Mesendoderm (in vitro differentiated cells): ENCODE results near the gene MYMX.

ENCODE experiments used
- DNase-seq: peaks from one replicate; pipeline ENCODE4 v3.0.0; 2013
- H2AK5ac ChIP-seq: 2 replicates; pipeline ENCODE4 v1.6.1; 2013; ENCODE audit warnings: low read length, inconsistent platforms
- H2BK120ac ChIP-seq: 2 replicates; pipeline ENCODE4 v1.6.1; 2013; ENCODE audit warnings: low read depth, mild to moderate bottlenecking, low read length, moderate library complexity, mixed read lengths
- H2BK15ac ChIP-seq: replicated peaks from 2 replicates; pipeline ENCODE4 v1.6.1; 2013; ENCODE audit warnings: low read depth, mild to moderate bottlenecking, moderate library complexity
- H2BK5ac ChIP-seq: 2 replicates; pipeline ENCODE4 v1.6.1; 2013; ENCODE audit warnings: low read length, inconsistent platforms
- H3K18ac ChIP-seq: 2 replicates; pipeline ENCODE4 v1.6.1; 2013; ENCODE audit warnings: mild to moderate bottlenecking, low read length, mixed read lengths
- H3K23ac ChIP-seq: one replicate; pipeline ENCODE4 v1.6.1; 2013; ENCODE audit warnings: low read length
- H3K27ac ChIP-seq: 2 replicates; pipeline ENCODE4 v1.5.1; 2013; ENCODE audit warnings: low read depth, mild to moderate bottlenecking, inconsistent platforms, low read length, moderate library complexity
- H3K27me3 ChIP-seq: 2 replicates; pipeline ENCODE4 v1.6.1; 2013; ENCODE audit warnings: low read length, control low read depth, mild to moderate bottlenecking, inconsistent platforms; ENCODE audit not compliant: insufficient read depth, poor library complexity
- H3K36me3 ChIP-seq: 2 replicates; pipeline ENCODE4 v1.6.1; 2013; ENCODE audit warnings: low read length, inconsistent platforms; ENCODE audit not compliant: control insufficient read depth, insufficient read depth
- H3K4ac ChIP-seq: one replicate; pipeline ENCODE4 v1.6.1; 2013; ENCODE audit warnings: low read depth, mild to moderate bottlenecking, low read length, moderate library complexity
- H3K4me1 ChIP-seq: 2 replicates; pipeline ENCODE4 v1.6.1; 2013; ENCODE audit warnings: low read depth, low read length, inconsistent platforms; ENCODE audit not compliant: control insufficient read depth
- H3K4me2 ChIP-seq: 2 replicates; pipeline ENCODE4 v1.6.1; 2013; ENCODE audit warnings: low read length
- H3K4me3 ChIP-seq: 2 replicates; pipeline ENCODE4 v1.5.1; 2013; ENCODE audit warnings: mild to moderate bottlenecking, low read length
- H3K56ac ChIP-seq: one replicate; pipeline ENCODE4 v1.6.1; 2013; ENCODE audit warnings: low read length
- H3K79me1 ChIP-seq: 2 replicates; pipeline ENCODE4 v1.6.1; 2013; ENCODE audit warnings: low read length, inconsistent platforms
- H3K79me2 ChIP-seq: 2 replicates; pipeline ENCODE4 v1.6.1; 2013; ENCODE audit warnings: mild to moderate bottlenecking, low read length; ENCODE audit not compliant: control insufficient read depth, insufficient read depth
- H3K9ac ChIP-seq: 2 replicates; pipeline ENCODE4 v1.6.1; 2013; ENCODE audit warnings: low read length, inconsistent platforms
- H4K5ac ChIP-seq: one replicate; pipeline ENCODE4 v1.6.1; 2013; ENCODE audit warnings: low read length
- H4K8ac ChIP-seq: one replicate; pipeline ENCODE4 v1.6.1; 2013; ENCODE audit warnings: low read depth, mild to moderate bottlenecking, control low read depth, low read length, moderate library complexity
- WGBS: extraction: QIAGEN DNeasy Blood & Tissue Kit; methylation state at CpG from one replicate; pipeline ENCODE4 v1.1.7; 2013; ENCODE audit warnings: low lambda C conversion rate, missing lambda C conversion rate; ENCODE audit not compliant: insufficient coverage; ENCODE audit errors: extremely low coverage; 5-methylcytosine and 5-hydroxymethylcytosine counted together

MYMX gene

DNA sequence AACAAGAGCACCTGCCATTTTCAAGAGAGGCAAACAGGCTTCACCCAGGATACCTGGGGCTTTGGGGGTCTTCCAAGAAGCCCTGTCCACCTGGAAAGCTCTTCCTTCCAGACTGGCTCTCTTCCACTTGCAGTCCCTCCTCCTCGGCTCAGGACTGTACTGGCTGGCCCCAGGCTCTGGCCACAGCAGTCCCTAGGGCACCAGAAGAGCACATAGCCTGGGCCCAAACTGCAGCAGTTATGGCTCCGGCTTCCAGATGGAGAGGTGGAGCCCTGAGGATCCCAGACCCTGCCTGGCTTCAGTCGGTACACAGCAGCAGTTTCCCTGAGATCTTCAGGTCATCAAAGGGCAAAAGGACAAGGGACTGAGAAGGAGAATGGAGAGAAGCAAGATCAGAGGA is 42.2 kb downstream of the MYMX start:
- Histone ChIP-seq H3K4me1 (peaks cover 5% of the 10 kb centered on the region), H3K27me3 (no peaks in the 10 kb centered on the region), H3K4me3 (no peak overlapping the region), H3K27ac (no peak overlapping the region), H3K4ac (no peak overlapping the region), H4K8ac (no peak overlapping the region), H3K23ac (no peak overlapping the region), H3K4me2 (no peak overlapping the region), H2AK5ac (no peak overlapping the region), H3K18ac (no peak overlapping the region), H3K9ac (no peak overlapping the region), H3K79me2 (peaks cover 2% of the 10 kb centered on the region), H3K79me1 (peaks cover under 1% of the 10 kb centered on the region), H2BK120ac (no peak overlapping the region), H3K56ac (no peak overlapping the region), H2BK5ac (no peak overlapping the region), H3K36me3 (peaks cover 7% of the 10 kb centered on the region), H4K5ac (no peak overlapping the region), H2BK15ac (no peak overlapping the region)
- no CpG with 5 or more reads among the region's 3 CpGs for WGBS
- DNase-seq: no peak

DNA sequence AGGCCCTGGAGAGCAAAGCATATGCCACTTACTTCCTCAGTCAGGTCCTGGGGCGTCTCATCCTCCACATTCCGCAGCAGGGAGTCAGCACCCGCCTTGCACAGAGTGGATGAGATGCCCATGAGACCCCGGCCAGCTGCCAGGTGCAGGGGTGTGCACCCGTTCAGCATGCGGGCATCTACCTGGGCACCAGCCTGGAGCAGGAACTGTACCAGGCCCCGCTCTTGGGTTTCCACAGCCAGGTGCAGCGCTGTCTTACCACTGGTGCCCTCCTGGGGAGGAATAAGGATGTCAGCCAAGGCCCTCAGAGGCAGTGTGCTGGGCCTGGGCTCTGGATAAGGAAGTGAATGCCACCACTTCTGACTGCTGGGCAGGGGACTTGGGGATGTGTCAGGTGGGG is 43.3 kb downstream of the MYMX start:
- no peak overlapping the region for H4K8ac ChIP-seq
- peaks cover 1% of the 10 kb centered on the region for H3K36me3 ChIP-seq
- no peak overlapping the region for H3K4ac ChIP-seq
- no peak overlapping the region for H3K18ac ChIP-seq
- no peak overlapping the region for H2BK120ac ChIP-seq
- H3K27me3 ChIP-seq: no peaks in the 10 kb centered on the region
- H3K23ac ChIP-seq: no peak overlapping the region
- no peak overlapping the region for H3K4me3 ChIP-seq
- no peak overlapping the region for H3K9ac ChIP-seq
- peaks cover 2% of the 10 kb centered on the region for H3K79me1 ChIP-seq
- WGBS: no CpG with 5 or more reads among the region's 8 CpGs
- no peak overlapping the region for H3K27ac ChIP-seq
- DNase-seq: no peak
- no peak overlapping the region for H2BK5ac ChIP-seq
- no peak overlapping the region for H3K56ac ChIP-seq
- peaks cover 11% of the 10 kb centered on the region for H3K4me1 ChIP-seq
- H4K5ac ChIP-seq: no peak overlapping the region
- H2BK15ac ChIP-seq: no peak overlapping the region
- H3K4me2 ChIP-seq: no peak overlapping the region
- H2AK5ac ChIP-seq: no peak overlapping the region
- peaks cover 2% of the 10 kb centered on the region for H3K79me2 ChIP-seq

DNA sequence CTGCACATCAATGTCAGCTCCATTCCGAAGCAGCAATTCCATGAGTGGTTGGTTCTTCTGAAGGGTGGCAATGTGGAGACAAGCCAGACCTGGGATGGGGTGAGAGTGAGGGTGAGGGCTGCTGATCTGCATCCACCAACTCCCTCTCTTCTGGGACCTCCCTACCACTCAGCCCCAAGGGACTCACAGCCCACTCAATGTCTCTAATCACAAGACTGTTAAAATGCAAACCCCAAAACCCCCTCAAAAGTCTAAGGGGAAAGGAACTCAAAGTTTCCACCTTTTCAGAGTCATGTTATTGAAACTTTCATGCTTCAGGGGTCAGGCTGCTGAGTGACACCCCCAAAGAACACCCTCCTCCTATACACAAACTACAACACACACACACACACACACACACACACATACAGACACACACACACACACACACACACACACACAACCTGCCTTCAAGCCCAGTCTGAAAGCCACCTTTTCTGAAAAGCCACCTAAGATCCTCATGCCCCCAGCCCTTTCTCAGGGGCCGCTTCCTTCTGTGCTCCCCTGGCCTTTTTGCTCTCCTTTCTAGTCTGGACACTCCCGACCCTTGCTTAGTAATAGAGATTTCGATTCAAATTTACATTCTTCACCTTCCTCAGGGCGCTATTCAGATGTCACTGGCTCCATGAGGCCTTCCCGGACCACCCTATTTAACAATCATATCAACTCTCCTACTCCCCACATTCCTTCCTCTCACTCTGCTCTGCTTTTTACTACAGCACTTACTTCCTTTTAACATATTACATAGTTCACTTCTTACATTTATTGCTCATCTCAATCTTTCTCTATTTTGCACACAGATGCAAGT is 43.9 kb downstream of the MYMX start:
- peaks cover 11% of the 10 kb centered on the region for H3K4me1 ChIP-seq
- no peak overlapping the region for H2BK5ac ChIP-seq
- H3K79me2 ChIP-seq: peaks cover 2% of the 10 kb centered on the region
- H3K9ac ChIP-seq: no peak overlapping the region
- no peak for DNase-seq
- no peak overlapping the region for H3K4ac ChIP-seq
- H4K5ac ChIP-seq: no peak overlapping the region
- H3K27me3 ChIP-seq: no peaks in the 10 kb centered on the region
- no peak overlapping the region for H4K8ac ChIP-seq
- no CpG with 5 or more reads among the region's 6 CpGs for WGBS
- H3K4me3 ChIP-seq: no peak overlapping the region
- no peak overlapping the region for H2BK120ac ChIP-seq
- H3K27ac ChIP-seq: no peak overlapping the region
- H2BK15ac ChIP-seq: no peak overlapping the region
- peaks cover 2% of the 10 kb centered on the region for H3K79me1 ChIP-seq
- no peak overlapping the region for H3K56ac ChIP-seq
- no peak overlapping the region for H3K18ac ChIP-seq
- no peak overlapping the region for H3K23ac ChIP-seq
- no peak overlapping the region for H3K4me2 ChIP-seq
- no peaks in the 10 kb centered on the region for H3K36me3 ChIP-seq
- H2AK5ac ChIP-seq: no peak overlapping the region

DNA sequence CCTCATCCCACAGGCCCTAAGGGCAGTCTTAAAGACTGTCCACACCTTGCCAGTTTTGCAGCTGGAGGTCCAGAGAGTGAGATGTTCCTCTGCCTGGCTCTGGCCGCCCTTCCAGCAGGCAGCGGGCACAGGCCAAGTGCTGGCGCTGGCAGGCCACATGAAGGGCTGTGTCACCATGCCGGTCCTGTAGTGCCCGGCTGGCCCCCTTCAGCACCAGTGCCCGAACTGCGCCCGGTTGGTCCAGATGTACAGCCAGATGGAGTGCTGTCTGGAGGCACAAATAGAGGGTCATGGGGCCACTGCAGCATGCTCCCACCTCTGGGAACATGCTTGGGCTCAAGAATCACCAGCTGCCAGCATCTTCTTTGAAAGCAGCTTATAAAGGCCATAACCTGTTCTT is 44.9 kb downstream of the MYMX start:
- no peak overlapping the region for H3K9ac ChIP-seq
- no peaks in the 10 kb centered on the region for H3K79me2 ChIP-seq
- H3K36me3 ChIP-seq: no peaks in the 10 kb centered on the region
- no peak overlapping the region for H3K4me2 ChIP-seq
- H3K4ac ChIP-seq: no peak overlapping the region
- H2BK15ac ChIP-seq: no peak overlapping the region
- no peak overlapping the region for H3K23ac ChIP-seq
- no peak overlapping the region for H2BK5ac ChIP-seq
- H3K27ac ChIP-seq: no peak overlapping the region
- no peak overlapping the region for H2BK120ac ChIP-seq
- WGBS: no CpG with 5 or more reads among the region's 8 CpGs
- no peak for DNase-seq
- H3K56ac ChIP-seq: no peak overlapping the region
- peaks cover 11% of the 10 kb centered on the region for H3K4me1 ChIP-seq
- no peak overlapping the region for H2AK5ac ChIP-seq
- H3K4me3 ChIP-seq: no peak overlapping the region
- H4K5ac ChIP-seq: no peak overlapping the region
- H3K18ac ChIP-seq: no peak overlapping the region
- peaks cover 2% of the 10 kb centered on the region for H3K79me1 ChIP-seq
- H4K8ac ChIP-seq: no peak overlapping the region
- H3K27me3 ChIP-seq: no peaks in the 10 kb centered on the region

DNA sequence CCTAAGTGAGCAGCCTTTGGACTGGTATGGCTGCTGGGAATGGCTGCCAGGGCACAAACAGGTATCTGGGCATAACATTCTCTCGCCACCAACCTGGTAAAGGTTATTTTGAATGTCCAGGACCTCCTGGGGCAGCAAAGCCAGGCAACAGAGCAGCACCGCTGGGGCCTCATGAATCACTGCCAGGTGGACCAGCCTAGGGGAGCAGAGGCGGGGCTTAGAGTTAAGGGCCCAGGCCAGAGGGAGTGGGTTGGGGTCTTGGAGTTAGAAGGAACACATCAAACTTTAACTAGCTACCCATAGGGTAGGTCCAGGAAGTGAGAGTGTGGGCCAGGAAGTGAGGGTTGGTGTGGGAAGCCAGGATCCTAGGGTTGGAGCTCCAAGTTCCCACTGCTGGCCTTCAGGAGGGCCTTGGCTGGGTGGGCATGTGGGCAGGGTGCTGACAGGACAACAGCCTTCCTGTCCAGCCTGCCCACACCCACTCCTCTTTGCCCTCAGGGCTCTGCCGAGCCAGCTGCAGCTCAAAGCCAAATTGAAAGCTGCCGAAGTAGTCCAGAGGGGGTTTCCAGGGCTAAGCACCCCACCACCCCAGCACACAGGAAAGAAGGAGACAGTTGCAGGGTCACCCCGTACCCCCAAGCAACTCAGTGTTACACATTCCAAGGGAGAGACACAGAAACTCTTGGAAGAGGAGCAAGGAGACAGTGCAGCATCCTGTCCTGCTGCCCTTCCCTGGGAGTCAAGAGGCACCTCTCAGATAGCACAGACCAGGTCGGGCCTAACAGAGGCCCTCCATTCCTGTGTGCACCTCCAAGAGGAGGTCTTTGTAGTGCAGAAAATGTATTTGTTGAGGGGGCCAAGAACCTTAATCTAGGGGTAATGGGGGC is 46.0 kb downstream of the MYMX start:
- H3K4me3 ChIP-seq: no peak overlapping the region
- no peak for DNase-seq

More for the DNA sequence above, 46.0 kb downstream of the MYMX start:
- peaks cover 2% of the 10 kb centered on the region for H3K79me1 ChIP-seq
- WGBS: no CpG with 5 or more reads among the region's 7 CpGs
- no peaks in the 10 kb centered on the region for H3K36me3 ChIP-seq
- no peak overlapping the region for H2AK5ac ChIP-seq
- H4K8ac ChIP-seq: no peak overlapping the region
- H3K18ac ChIP-seq: no peak overlapping the region
- H3K4me2 ChIP-seq: no peak overlapping the region
- H3K4ac ChIP-seq: no peak overlapping the region
- H4K5ac ChIP-seq: no peak overlapping the region
- no peak overlapping the region for H3K27ac ChIP-seq
- H3K56ac ChIP-seq: peak overlapping the region; percentile 72
- H2BK5ac ChIP-seq: no peak overlapping the region
- H2BK15ac ChIP-seq: no peak overlapping the region
- peaks cover 11% of the 10 kb centered on the region for H3K4me1 ChIP-seq
- H3K27me3 ChIP-seq: no peaks in the 10 kb centered on the region
- H2BK120ac ChIP-seq: no peak overlapping the region
- no peak overlapping the region for H3K23ac ChIP-seq
- peak overlapping the region; percentile 35 for H3K9ac ChIP-seq
- no peaks in the 10 kb centered on the region for H3K79me2 ChIP-seq
